ENCODE measurements around the gene B3GNT3. TPM values are rescaled to one million over a fixed set of nuclear protein-coding genes. Genes with fewer than 3 reads are reported as not detected.
A peak's percentile ranks its signal among the peaks of the same experiment; 100 is the strongest.

The B3GNT3 gene
- total RNA-seq, 6 experiments from 2014 or later = 0.26 to 13.6 (median 3.1) TPM

DNA sequence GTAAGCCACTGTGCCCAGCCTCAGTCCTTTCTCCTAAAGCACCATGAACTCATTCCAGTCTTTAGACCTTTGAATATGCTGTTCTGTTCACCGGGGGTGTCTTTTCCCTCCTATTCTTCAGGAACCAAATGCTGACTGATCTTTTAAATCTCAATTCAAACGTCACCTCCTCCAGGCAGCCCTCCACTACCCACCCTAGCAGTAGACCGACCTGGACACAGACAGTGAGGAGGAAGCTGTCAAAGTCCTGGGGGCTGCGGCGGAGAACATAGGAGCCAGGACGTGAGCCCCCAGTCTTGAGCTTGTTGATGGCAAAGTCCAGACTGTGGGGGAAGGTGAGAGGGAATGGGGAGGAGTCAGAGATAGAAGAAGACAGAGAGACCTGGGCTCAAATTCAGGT lies 45.1 kb downstream of the B3GNT3 start:
- no peak overlapping the region for H3K27ac ChIP-seq
- intact Hi-C loops (cut with DNase I) = no loop called here
- ATAC-seq (no peak), DNase-seq (no peak)
- H3K9me3 ChIP-seq = no peaks in the 10 kb centered on the region
- H3K4me3 ChIP-seq = no peak overlapping the region
- no peaks in the 10 kb centered on the region for H3K36me3 ChIP-seq
- H3K27me3 ChIP-seq = no peaks in the 10 kb centered on the region
- H3K4me1 ChIP-seq = no peaks in the 10 kb centered on the region
- WGBS (ENCODE audit: insufficient coverage, low coverage, low lambda C conversion rate, missing lambda C conversion rate) = 28% methylated on average over 3 of the region's 6 CpGs
- TF ChIP-seq, protein P1, sequence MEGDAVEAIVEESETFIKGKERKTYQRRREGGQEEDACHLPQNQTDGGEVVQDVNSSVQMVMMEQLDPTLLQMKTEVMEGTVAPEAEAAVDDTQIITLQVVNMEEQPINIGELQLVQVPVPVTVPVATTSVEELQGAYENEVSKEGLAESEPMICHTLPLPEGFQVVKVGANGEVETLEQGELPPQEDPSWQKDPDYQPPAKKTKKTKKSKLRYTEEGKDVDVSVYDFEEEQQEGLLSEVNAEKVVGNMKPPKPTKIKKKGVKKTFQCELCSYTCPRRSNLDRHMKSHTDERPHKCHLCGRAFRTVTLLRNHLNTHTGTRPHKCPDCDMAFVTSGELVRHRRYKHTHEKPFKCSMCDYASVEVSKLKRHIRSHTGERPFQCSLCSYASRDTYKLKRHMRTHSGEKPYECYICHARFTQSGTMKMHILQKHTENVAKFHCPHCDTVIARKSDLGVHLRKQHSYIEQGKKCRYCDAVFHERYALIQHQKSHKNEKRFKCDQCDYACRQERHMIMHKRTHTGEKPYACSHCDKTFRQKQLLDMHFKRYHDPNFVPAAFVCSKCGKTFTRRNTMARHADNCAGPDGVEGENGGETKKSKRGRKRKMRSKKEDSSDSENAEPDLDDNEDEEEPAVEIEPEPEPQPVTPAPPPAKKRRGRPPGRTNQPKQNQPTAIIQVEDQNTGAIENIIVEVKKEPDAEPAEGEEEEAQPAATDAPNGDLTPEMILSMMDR (IDR thresholded peaks at IDR 0.05) = no peak
- TF ChIP-seq POLR2A (IDR thresholded peaks at IDR 0.05) = no peak

DNA sequence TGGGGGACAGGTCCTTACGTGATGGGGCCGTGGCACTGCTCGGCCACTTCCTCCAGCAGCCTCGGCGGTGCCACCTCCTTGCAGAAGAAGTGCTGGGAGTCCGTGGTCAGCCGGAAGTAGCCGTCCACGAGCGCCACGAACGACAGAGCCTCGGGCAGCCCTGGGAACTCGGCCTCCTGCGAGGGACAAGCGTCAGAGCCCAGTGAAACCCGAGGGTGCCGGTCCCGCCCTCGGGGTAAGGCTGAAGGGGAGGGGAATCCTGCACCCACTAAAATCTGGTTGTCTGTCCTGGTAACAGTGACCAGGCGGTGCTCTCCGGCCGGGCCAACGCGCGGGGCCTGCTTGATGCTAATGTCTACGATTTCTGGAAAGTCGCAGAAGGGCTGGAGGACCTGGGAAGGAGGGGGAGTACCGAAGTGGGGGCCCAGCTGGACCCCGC lies 46.5 kb downstream of the B3GNT3 start:
- ATAC-seq = peak in 1 of 4 donors; percentile 12
- no peaks in the 10 kb centered on the region for H3K9me3 ChIP-seq
- H3K27me3 ChIP-seq = no peaks in the 10 kb centered on the region
- TF ChIP-seq POLR2A (IDR thresholded peaks at IDR 0.05) = no peak
- TF ChIP-seq, protein P1 (IDR thresholded peaks at IDR 0.05) = no peak
- WGBS (ENCODE audit: insufficient coverage, low coverage, low lambda C conversion rate, missing lambda C conversion rate) = 17% methylated on average over 1 of the region's 30 CpGs
- intact Hi-C loops (cut with DNase I) = no loop called here
- no peaks in the 10 kb centered on the region for H3K36me3 ChIP-seq
- no peaks in the 10 kb centered on the region for H3K4me1 ChIP-seq
- no peak for DNase-seq
- H3K4me3 ChIP-seq = no peak overlapping the region
- H3K27ac ChIP-seq = no peak overlapping the region

DNA sequence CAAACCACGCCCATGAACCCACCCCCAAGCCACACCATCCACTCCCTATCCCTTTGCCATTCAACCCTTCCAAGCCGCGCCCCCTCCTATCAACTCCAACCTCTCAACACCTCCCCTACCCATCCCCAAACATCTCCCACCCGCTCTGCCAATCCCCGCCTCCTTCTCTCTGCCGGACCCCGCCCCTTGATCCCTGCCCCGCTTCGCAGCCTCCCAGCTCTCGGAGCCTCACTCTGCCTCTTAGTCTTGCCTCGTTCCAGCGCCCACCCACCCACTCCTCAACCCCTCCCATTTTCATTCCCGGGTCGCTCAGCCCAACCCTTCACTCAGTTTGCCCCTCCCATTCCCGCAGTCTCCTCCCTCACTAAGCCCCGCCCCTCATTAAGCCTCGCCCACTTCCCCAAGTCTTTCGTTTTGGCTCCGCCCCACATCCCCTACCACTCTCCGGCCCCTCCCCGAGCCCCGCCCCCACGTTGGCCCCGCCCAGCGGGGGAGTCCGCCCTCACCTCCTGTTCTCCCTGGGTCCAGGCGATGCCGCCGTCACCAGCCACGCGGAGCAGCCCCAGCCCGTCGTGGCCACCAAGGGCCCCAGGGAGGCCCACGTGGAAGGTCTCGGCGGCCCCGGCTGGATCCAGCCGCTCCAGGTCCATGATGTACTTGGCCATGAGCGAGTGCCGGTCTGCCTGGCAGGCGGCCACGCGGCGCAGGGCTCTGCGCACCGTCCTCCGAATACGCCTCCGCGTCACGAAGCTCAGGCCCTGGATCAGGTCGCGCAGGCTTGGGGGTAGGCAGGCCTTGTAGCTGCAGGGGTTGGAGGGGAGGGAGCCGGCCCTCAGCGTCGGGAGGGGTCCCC lies 47.1 kb downstream of the B3GNT3 start:
- no peak overlapping the region for H3K27ac ChIP-seq
- no peaks in the 10 kb centered on the region for H3K27me3 ChIP-seq
- H3K4me1 ChIP-seq = no peaks in the 10 kb centered on the region
- intact Hi-C loops (cut with DNase I) = no loop called here
- no peak for TF ChIP-seq POLR2A (IDR thresholded peaks at IDR 0.05)
- TF ChIP-seq, protein P1 (IDR thresholded peaks at IDR 0.05) = no peak
- H3K36me3 ChIP-seq = no peaks in the 10 kb centered on the region
- ATAC-seq = peak; percentile 33 to 79 (median 58)
- WGBS (ENCODE audit: insufficient coverage, low coverage, low lambda C conversion rate, missing lambda C conversion rate) = 20% methylated on average over 43 of the region's 56 CpGs
- no peak overlapping the region for H3K4me3 ChIP-seq
- no peaks in the 10 kb centered on the region for H3K9me3 ChIP-seq
- DNase-seq = peak in 1 of 3 donors; percentile 76

DNA sequence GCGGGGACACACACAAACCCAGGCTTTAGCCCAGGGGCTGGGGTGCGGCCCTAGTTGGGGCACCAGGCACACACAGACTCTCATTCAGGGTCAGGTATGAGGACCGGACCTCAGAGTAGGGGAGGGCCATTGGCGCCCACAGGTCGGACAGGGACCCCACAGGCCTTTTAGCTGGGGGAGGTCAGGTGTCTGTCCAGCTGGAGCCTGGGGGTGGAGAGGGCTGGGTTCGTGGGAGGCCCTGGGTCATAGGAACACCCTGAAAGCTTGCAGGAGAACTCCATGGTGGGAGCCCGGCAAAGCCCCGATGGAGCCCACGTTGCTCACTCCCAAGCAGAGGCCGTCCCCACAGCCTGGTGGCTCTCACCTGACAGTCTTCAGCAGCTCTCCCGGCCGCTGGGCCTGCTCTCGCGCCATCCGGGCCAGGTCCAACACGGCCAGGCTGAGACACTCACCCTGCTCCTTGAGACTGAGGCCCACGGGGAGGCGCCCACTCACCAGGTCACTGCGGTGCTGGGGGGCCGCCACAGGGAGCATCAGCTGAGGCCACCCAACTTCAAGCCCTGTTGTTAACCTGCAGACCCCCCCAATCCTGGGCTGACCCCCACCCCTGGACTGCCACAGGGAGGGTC lies 47.8 kb downstream of the B3GNT3 start:
- H3K4me3 ChIP-seq = no peak overlapping the region
- H3K9me3 ChIP-seq = no peaks in the 10 kb centered on the region
- intact Hi-C loops (cut with DNase I) = no loop called here
- no peaks in the 10 kb centered on the region for H3K36me3 ChIP-seq
- no peaks in the 10 kb centered on the region for H3K27me3 ChIP-seq
- H3K4me1 ChIP-seq = no peaks in the 10 kb centered on the region
- TF ChIP-seq POLR2A (IDR thresholded peaks at IDR 0.05) = no peak
- TF ChIP-seq, protein P1 (IDR thresholded peaks at IDR 0.05) = no peak
- 80% methylated on average over 1 of the region's 20 CpGs for WGBS (ENCODE audit: insufficient coverage, low coverage, low lambda C conversion rate, missing lambda C conversion rate)
- ATAC-seq (peak in 1 of 4 donors; percentile 4), DNase-seq (no peak)
- no peak overlapping the region for H3K27ac ChIP-seq
